Measurements from ENCODE around the gene LSM3. TPM values are rescaled to one million over a fixed set of nuclear protein-coding genes. Genes with fewer than 3 reads are reported as not detected.

The LSM3 gene
- total and polyA plus RNA-seq, 2 of the 4 experiments (the other 2 are of a cell fraction) = 3.4 to 11.5 TPM

GRCh38 chr3:14227856-14228255 is 49.2 kb downstream of the LSM3 start:
- Histone ChIP-seq H3K9me3 (ENCODE audit: control insufficient read depth, insufficient read depth, low read length) (no peaks in the 10 kb centered on the region), H3K4me2 (ENCODE audit: low read depth, low read length) (no peak overlapping the region), H4K91ac (ENCODE audit: insufficient read depth, low read depth, low read length) (no peak overlapping the region), H3K27ac (ENCODE audit: insufficient read depth, low read length) (0 out of 2 replicates have a peak overlapping the region, but pooled peaks have one; percentile 23), H3K36me3 (ENCODE audit: control insufficient read depth, insufficient read depth, low read length) (no peaks in the 10 kb centered on the region), H4K5ac (ENCODE audit: low read depth, low read length) (no peak overlapping the region), H3K4ac (ENCODE audit: low read depth, low read length) (no peak overlapping the region), H2AK9ac (replicated peaks; ENCODE audit: low read depth, low read length, poor library complexity) (no peak overlapping the region), H3K18ac (ENCODE audit: low read depth, low read length) (no peak overlapping the region; the same call in 1 of the 2 replicates), H3K79me1 (ENCODE audit: low read depth in 1 of 2, low read length in 2 of 2) (no peaks in the 10 kb centered on the region; a peak in 1 of 4 replicates), H4K8ac (ENCODE audit: low read depth in 2 of 2, low read length in 2 of 2) (peak overlapping the region in 1 of 2 experiments; percentile 16; a peak in 1 of 4 replicates), H2BK15ac (ENCODE audit: low read depth, low read length) (no peak overlapping the region), H3K9ac (ENCODE audit: low read depth, low read length) (no peak overlapping the region), H3K9me1 (ENCODE audit: insufficient read depth, low read length) (peaks cover 29% of the 10 kb centered on the region), H3K27me3 (ENCODE audit: control insufficient read depth, insufficient read depth, low read length) (no peaks in the 10 kb centered on the region), H3K4me1 (ENCODE audit: control insufficient read depth, insufficient read depth, low read length) (peaks cover 38% of the 10 kb centered on the region), H2BK120ac (ENCODE audit: low read depth, low read length) (0 out of 2 replicates have a peak overlapping the region, but pooled peaks have one; percentile 2), H2BK5ac (ENCODE audit: low read depth, low read length, poor library complexity, severe bottlenecking) (peak overlapping the region; percentile 45), H4K20me1 (ENCODE audit: insufficient read depth, low read length) (0 out of 2 replicates have a peak, but pooled peaks cover 3% of the 10 kb centered on the region), H2AK5ac (ENCODE audit: low read depth, low read length) (no peak overlapping the region), H3K23ac (ENCODE audit: low read depth, low read length) (no peak overlapping the region), H3K14ac (replicated peaks; ENCODE audit: low read depth, low read length) (no peak overlapping the region), H2AFZ (replicated peaks; ENCODE audit: low read length, poor library complexity) (no peak overlapping the region), H3K56ac (ENCODE audit: extremely low read depth, insufficient read depth, low read length) (no peak overlapping the region), H2BK20ac (ENCODE audit: low read depth, low read length) (peak overlapping the region; percentile 38; the same call in 1 of the 2 replicates), H3K4me3 (ENCODE audit: insufficient read depth, low read depth, low read length) (no peak overlapping the region)
- in situ Hi-C loops (cut with MboI; ENCODE audit: low sequenced_read_pairs) (no loop called here), intact Hi-C loops (cut with micrococcal nuclease) (no loop called here), dilution Hi-C loops (cut with HindIII; ENCODE audit: low sequenced_read_pairs, unreplicated experiment) (no loop called here)
- CTCF ChIA-PET = no interaction called here
- no TSS peak for BruUV-seq (replicated peaks)
- ATAC-seq (ENCODE audit: low read depth) (no peak), DNase-seq (peak; percentile 54)
- TF ChIP-seq RAD21 (IDR thresholded peaks at IDR 0.05; ENCODE audit: low read length) = no peak
- TF ChIP-seq MXI1 (IDR thresholded peaks at IDR 0.05; ENCODE audit: borderline replicate concordance, low read depth, low read length) = no peak
- no peak for TF ChIP-seq NFE2L2 (IDR thresholded peaks at IDR 0.05; ENCODE audit: low read depth, low read length)
- TF ChIP-seq ELK1 (IDR thresholded peaks at IDR 0.05; ENCODE audit: borderline replicate concordance, low read depth, low read length) = no peak
- TF ChIP-seq POLR2A (IDR thresholded peaks at IDR 0.05; ENCODE audit: low read depth, low read length) = no peak
- no peak for TF ChIP-seq CHD1 (IDR thresholded peaks at IDR 0.05; ENCODE audit: low read depth, low read length)
- TF ChIP-seq CEBPB (IDR thresholded peaks at IDR 0.05; ENCODE audit: low read depth, low read length) = 0 out of 2 replicates have a peak, but pooled peaks have one; percentile 19
- TF ChIP-seq FOS (IDR thresholded peaks at IDR 0.05; ENCODE audit: low read depth, low read length) = no peak
- POLR2A ChIA-PET (ENCODE audit: unreplicated experiment) = no interaction called here
- no CpG with 5 or more reads among the region's 1 CpG for WGBS, 2 experiments (ENCODE audit: extremely low coverage in 2 of 2, insufficient read length in 1 of 2)
